Measurements from ENCODE around the gene COL8A2. TPM values are rescaled to one million over a fixed set of nuclear protein-coding genes. Genes with fewer than 3 reads are reported as not detected.
A peak's percentile ranks its signal among the peaks of the same experiment; 100 is the strongest.

The COL8A2 gene
- total RNA-seq, 1 donor from 2014 or later = 10.7 TPM

DNA sequence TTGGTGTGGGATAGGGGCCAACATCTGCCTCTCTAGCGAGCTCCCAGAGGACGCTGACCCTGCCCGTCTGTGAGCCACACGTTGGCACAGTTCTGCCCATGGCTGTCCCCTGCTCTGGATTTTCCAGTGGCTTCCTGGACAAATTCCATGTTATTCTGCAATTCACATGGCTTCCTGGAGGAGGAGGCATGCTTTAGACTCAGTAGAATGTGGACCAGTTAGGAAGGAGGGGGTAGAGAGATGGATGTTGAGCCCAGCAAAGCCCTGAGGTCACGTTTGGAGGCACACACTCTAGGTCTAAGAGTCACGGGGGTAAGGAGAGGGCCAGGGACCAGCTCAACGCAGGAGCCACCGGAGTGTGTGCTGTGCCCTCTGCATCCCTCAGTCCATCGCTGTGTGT lies 12.2 kb downstream of the COL8A2 start:
- DNase-seq = no peak

- no peak for DNase-seq
Measured at GRCh38 chr1:36111151-36111550, 13.9 kb downstream of the COL8A2 start.

GRCh38 chr1:36109041-36109679 lies 15.9 kb downstream of the COL8A2 start:
- no peak for DNase-seq

GRCh38 chr1:36108314-36108713 lies 16.7 kb downstream of the COL8A2 start:
- no peak for DNase-seq

- no peak for DNase-seq
Measured at GRCh38 chr1:36107394-36107793, 17.6 kb downstream of the COL8A2 start.

- no peak for DNase-seq
Measured at GRCh38 chr1:36106269-36106668, 18.8 kb downstream of the COL8A2 start.

DNA sequence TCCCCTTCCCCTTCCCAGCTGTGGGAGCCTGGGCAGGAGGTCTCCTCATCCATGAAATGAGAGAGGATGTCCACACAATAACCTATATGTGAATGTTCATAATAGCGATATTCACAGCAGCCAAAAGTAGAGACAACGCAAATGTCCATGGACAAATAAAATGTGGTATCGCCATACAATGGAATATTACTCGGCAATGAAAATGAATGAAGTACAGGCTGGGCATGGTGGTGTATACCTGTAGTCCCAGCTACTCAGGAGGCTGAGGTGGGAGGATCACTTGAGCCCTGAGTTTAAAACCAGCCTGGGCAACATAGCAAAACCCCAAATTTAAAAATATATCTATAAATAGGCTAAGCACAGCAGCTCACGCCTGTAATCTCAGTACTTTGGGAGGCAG lies 23.5 kb downstream of the COL8A2 start:
- no peak for DNase-seq

DNA sequence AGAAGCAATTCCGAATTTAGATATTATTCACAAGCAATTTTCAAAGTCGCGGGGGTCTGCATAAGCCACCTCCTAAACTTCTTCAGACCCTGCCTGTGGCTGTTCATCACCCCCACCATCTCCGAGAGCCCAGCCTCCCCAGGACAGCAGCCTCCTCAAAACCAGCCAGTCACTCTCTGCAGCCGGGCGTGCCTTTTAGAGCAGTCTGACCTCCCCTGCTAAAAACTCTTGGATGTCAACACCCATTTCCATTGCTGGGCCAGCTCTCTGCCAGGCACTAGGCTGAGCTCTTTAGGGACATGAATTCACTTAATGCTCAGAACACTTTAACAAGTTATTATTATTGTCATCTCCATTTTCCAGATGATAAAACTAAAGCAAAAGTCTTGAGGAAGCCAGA lies 24.6 kb downstream of the COL8A2 start:
- no peak for DNase-seq

DNA sequence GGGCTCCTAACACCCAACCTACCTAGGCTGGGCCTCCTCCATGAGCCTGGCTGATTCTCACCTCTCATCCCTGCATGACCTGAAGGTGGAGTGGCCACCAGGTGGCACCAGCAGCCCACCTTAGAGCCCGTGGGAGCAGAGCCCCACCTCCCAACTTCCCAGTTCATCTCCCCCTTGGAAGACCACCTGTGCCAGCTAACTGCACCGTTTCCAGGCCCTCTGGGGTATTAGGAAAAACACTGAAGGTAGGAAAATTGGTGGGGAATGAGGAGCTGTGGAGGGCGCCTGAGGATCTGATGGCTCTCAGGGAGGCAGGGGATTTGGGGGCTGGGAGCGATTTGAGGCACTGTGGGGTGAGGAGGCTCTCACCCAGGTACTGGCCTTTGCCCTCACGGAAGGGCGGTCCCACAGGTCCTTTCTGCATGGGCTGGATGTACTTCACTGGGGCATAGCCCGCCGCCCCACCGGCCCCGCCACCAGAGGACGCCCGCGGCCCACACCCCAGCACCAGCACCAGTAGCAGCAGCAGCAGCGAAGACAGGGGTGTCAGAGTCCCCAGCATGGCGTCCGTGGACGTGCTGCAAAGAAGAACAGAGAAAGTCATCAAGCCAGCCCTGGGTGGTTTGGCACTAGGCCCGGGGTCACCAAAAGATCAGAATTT lies 25.2 kb downstream of the COL8A2 start:
- peak; percentile 38 for DNase-seq

DNA sequence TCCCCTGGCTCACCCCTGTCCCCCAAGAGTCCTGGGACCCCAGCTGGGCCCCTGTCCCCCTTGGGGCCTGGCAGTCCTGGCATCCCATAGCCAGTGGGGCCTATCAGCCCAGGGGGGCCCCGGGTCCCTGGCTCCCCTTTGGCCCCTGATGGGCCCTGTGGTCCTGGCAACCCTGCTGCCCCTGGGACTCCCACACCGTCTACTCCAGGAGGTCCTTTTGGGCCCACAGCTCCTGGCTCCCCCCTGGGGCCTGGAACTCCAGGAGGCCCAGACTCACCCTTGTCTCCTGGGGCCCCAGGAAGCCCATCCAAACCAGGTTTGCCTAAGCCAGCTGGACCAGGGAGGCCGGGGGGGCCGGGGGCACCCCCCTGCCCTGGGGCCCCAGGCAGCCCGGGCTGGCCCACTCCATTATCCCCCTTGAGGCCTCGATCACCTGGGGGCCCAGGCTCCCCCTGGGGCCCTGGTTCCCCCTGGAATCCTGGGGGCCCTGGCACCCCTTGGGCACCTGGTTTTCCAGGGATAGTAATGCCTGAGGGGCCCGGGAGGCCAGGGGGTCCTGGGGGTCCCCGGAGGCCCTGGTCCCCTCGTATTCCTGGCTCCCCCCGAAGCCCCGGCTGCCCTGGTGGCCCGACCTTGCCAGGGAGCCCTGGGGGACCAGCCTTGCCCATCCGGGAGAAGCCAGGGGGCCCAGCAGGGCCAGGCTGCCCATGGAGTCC lies 26.2 kb downstream of the COL8A2 start:
- no peak for DNase-seq

- no peak for DNase-seq
Measured at GRCh38 chr1:36097693-36098585, 27.1 kb downstream of the COL8A2 start.

GRCh38 chr1:36096500-36097432 lies 28.3 kb downstream of the COL8A2 start:
- DNase-seq = no peak

GRCh38 chr1:36095760-36096405 lies 29.1 kb downstream of the COL8A2 start:
- no peak for DNase-seq

DNA sequence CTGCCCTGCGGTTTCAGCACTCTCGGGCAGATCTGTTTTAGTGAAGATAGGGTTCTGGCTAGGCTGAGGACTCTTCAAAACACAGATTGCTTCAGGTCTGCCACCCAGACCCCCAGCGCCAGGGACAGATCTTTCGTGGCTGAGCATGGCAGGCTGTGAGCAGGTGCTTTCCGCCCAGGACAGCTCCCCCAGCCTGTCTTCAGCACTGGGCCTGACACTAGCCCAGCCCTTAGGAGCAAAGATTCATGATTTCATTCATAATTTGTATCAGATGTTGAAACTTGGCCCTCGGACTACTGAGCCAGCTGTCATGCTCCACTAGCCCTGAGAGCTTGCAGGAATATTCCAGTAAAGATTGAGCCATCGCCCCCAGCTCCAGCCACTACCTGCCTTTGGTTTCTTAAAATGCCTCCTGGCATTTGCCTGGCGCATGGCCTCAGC lies 30.4 kb downstream of the COL8A2 start:
- DNase-seq = no peak

- no peak for DNase-seq
Measured at GRCh38 chr1:36093929-36094328, 31.1 kb downstream of the COL8A2 start.

- no peak for DNase-seq
Measured at GRCh38 chr1:36093226-36093625, 31.8 kb downstream of the COL8A2 start.

DNA sequence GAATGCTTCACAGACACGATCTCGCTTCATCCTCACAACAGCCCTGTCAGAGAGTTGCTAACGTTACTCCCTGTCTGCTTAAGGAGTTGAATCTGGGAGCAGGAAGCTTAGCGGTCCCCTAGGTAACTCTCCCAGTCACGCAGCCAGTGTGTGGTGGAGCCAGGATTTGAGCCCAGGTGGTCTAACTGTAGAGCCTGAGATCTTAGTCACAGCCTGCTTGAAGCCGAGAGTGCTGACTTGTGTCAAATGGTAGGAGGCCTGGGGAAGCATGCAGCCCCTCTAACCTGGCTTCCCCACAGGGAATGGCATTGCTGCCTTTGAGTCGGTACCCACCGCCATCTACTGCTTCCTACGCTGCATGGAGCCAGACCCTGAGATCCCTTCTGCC lies 32.2 kb downstream of the COL8A2 start:
- DNase-seq = no peak

GRCh38 chr1:36092166-36092797 lies 32.7 kb downstream of the COL8A2 start:
- DNase-seq = no peak

GRCh38 chr1:36091698-36092097 lies 33.3 kb downstream of the COL8A2 start:
- DNase-seq = no peak

GRCh38 chr1:36091141-36091540 lies 33.9 kb downstream of the COL8A2 start:
- DNase-seq = no peak
